ENCODE data around the gene SMAD2. TPM values are rescaled to one million over a fixed set of nuclear protein-coding genes. Genes with fewer than 3 reads are reported as not detected.
"Not testable (repeated sequence)": the region's sequence is repeated elsewhere in the genome, so short reads cannot be mapped to it uniquely, and the experiment has no call there.

SMAD2 gene
- polyA plus RNA-seq, 1 experiment: 95.8 TPM

GRCh38 chr18:47964053-47964452 lies 33.6 kb upstream of the SMAD2 start:
- no peak for DNase-seq (ENCODE audit: low read depth, low spot score)
- ChIA-PET CTCF (no interaction called here), POLR2A (no interaction called here)
- Histone ChIP-seq H3K9me3 (ENCODE audit: control insufficient read depth, insufficient read depth, low read length) (no peaks in the 10 kb centered on the region), H3K27me3 (ENCODE audit: control insufficient read depth, insufficient read depth, low read length) (no peaks in the 10 kb centered on the region), H3K4me3 (ENCODE audit: low read depth, low read length) (no peak overlapping the region), H3K27ac (ENCODE audit: low read depth, low read length) (no peak overlapping the region)
- TF ChIP-seq, protein P1, sequence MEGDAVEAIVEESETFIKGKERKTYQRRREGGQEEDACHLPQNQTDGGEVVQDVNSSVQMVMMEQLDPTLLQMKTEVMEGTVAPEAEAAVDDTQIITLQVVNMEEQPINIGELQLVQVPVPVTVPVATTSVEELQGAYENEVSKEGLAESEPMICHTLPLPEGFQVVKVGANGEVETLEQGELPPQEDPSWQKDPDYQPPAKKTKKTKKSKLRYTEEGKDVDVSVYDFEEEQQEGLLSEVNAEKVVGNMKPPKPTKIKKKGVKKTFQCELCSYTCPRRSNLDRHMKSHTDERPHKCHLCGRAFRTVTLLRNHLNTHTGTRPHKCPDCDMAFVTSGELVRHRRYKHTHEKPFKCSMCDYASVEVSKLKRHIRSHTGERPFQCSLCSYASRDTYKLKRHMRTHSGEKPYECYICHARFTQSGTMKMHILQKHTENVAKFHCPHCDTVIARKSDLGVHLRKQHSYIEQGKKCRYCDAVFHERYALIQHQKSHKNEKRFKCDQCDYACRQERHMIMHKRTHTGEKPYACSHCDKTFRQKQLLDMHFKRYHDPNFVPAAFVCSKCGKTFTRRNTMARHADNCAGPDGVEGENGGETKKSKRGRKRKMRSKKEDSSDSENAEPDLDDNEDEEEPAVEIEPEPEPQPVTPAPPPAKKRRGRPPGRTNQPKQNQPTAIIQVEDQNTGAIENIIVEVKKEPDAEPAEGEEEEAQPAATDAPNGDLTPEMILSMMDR (IDR thresholded peaks at IDR 0.05; ENCODE audit: low read depth, low read length): no peak

- H3K9me3 ChIP-seq (ENCODE audit: control insufficient read depth, insufficient read depth, low read length); POLR2A ChIA-PET; DNase-seq (ENCODE audit: low read depth, low spot score); H3K27ac ChIP-seq (ENCODE audit: low read depth, low read length); H3K4me3 ChIP-seq (ENCODE audit: low read depth, low read length); H3K27me3 ChIP-seq (ENCODE audit: control insufficient read depth, insufficient read depth, low read length): not testable (repeated sequence)
- CTCF ChIA-PET: interaction anchor here (1.2 kb wide), 1 partner anchor 9 kb away, joined by 3 read pairs; no protein-coding TSS in a partner anchor
These were observed 30.5 kb upstream of the SMAD2 start for GRCh38 chr18:47961003-47961402.

- no peak overlapping the region for H3K4me3 ChIP-seq (ENCODE audit: low read depth, low read length)
- no peak overlapping the region for H3K27ac ChIP-seq (ENCODE audit: low read depth, low read length)
- POLR2A ChIA-PET: no interaction called here
- CTCF ChIA-PET: no interaction called here
- TF ChIP-seq, protein P1 (IDR thresholded peaks at IDR 0.05; ENCODE audit: low read depth, low read length): no peak
- DNase-seq (ENCODE audit: low read depth, low spot score): no peak
- no peaks in the 10 kb centered on the region for H3K9me3 ChIP-seq (ENCODE audit: control insufficient read depth, insufficient read depth, low read length)
- peaks cover 3% of the 10 kb centered on the region for H3K27me3 ChIP-seq (ENCODE audit: control insufficient read depth, insufficient read depth, low read length)
These were observed 23.0 kb upstream of the SMAD2 start for GRCh38 chr18:47953471-47953931.

- Histone ChIP-seq H3K4me3 (ENCODE audit: low read depth, low read length) (no peak overlapping the region), H3K27me3 (ENCODE audit: control insufficient read depth, insufficient read depth, low read length) (no peaks in the 10 kb centered on the region), H3K9me3 (ENCODE audit: control insufficient read depth, insufficient read depth, low read length) (no peaks in the 10 kb centered on the region), H3K27ac (ENCODE audit: low read depth, low read length) (no peak overlapping the region)
- POLR2A ChIA-PET: no interaction called here
- no peak for DNase-seq (ENCODE audit: low read depth, low spot score)
- TF ChIP-seq, protein P1 (IDR thresholded peaks at IDR 0.05; ENCODE audit: low read depth, low read length): no peak
- CTCF ChIA-PET: no interaction called here
These were observed 20.1 kb upstream of the SMAD2 start for GRCh38 chr18:47950511-47950910.

DNA sequence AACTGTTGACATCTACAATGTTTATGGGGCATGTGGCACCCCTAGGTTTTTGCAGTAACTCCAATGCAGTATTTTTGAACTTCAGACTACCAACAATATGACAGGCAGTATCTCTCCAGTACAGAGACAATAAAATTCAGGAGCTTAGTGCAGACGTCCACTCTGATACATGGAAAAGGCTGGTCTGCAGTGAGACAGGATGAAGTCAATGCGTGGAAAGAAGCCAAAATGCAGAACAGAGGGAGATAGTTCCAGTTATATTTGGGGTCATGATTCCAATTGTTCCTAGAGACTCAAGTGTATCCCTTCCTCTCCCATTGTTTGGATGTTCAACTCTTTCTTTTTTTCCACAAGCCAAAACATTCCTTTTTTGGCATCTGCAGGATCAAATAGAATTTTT lies 18.7 kb upstream of the SMAD2 start:
- ChIA-PET CTCF (no interaction called here), POLR2A (no interaction called here)
- H3K27me3 ChIP-seq (ENCODE audit: control insufficient read depth, insufficient read depth, low read length): peaks cover 2% of the 10 kb centered on the region
- H3K27ac ChIP-seq (ENCODE audit: low read depth, low read length): no peak overlapping the region
- TF ChIP-seq, protein P1 (IDR thresholded peaks at IDR 0.05; ENCODE audit: low read depth, low read length): no peak
- no peak overlapping the region for H3K4me3 ChIP-seq (ENCODE audit: low read depth, low read length)
- DNase-seq (ENCODE audit: low read depth, low spot score): no peak
- no peaks in the 10 kb centered on the region for H3K9me3 ChIP-seq (ENCODE audit: control insufficient read depth, insufficient read depth, low read length)

- POLR2A ChIA-PET: no interaction called here
- no peak for DNase-seq (ENCODE audit: low read depth, low spot score)
- CTCF ChIA-PET: interaction anchor here (0.6 kb wide), 1 partner anchor 22 kb away, joined by 3 read pairs; no protein-coding TSS in a partner anchor
These were observed 16.4 kb upstream of the SMAD2 start for GRCh38 chr18:47946889-47947288.

More at GRCh38 chr18:47946889-47947288, 16.4 kb upstream of the SMAD2 start:
- Histone ChIP-seq H3K9me3 (ENCODE audit: control insufficient read depth, insufficient read depth, low read length) (no peaks in the 10 kb centered on the region), H3K27ac (ENCODE audit: low read depth, low read length) (no peak overlapping the region), H3K27me3 (ENCODE audit: control insufficient read depth, insufficient read depth, low read length) (peaks cover 2% of the 10 kb centered on the region), H3K4me3 (ENCODE audit: low read depth, low read length) (no peak overlapping the region)
- TF ChIP-seq, protein P1 (IDR thresholded peaks at IDR 0.05; ENCODE audit: low read depth, low read length): no peak
